Astrocyte (in vitro differentiated cells and primary cell): ENCODE results near the gene NPAS3. TPM values are rescaled to one million over a fixed set of nuclear protein-coding genes. Genes with fewer than 3 reads are reported as not detected.

Experiments used
- DNase-seq: peaks from one replicate; pipeline ENCODE4 v3.0.0-alpha.2; 2010; ENCODE audit warnings: low read depth
- FAIRE-seq: peaks from 2 replicates; lab custom pipeline; 2011; peaks lifted over from hg19 to GRCh38; lab: Jason Lieb, UNC
- H2AFZ ChIP-seq: 2 replicates; pipeline ENCODE4 v1.6.0; 2012; ENCODE audit warnings: low read depth, low read length, inconsistent platforms
- H3K27ac ChIP-seq: 2 replicates; pipeline ENCODE4 v1.5.1; 2011; ENCODE audit warnings: low read depth, low read length, inconsistent platforms
- H3K27me3 ChIP-seq: 2 replicates; pipeline ENCODE4 v1.6.0; 2011; ENCODE audit warnings: low read length, inconsistent platforms; ENCODE audit not compliant: insufficient read depth
- H3K36me3 ChIP-seq: 2 replicates; pipeline ENCODE4 v1.5.1; 2011; ENCODE audit warnings: low read length, inconsistent platforms; ENCODE audit not compliant: insufficient read depth
- H3K4me1 ChIP-seq: 2 replicates; pipeline ENCODE4 v1.5.1; 2011; ENCODE audit warnings: low read length, inconsistent platforms; ENCODE audit not compliant: insufficient read depth
- H3K4me2 ChIP-seq: 2 replicates; pipeline ENCODE4 v1.6.0; 2012; ENCODE audit warnings: low read length, inconsistent platforms
- H3K4me3 ChIP-seq: 2 replicates; pipeline ENCODE4 v1.5.1; 2011; ENCODE audit warnings: low read depth, mild to moderate bottlenecking, low read length, inconsistent platforms; ENCODE audit not compliant: insufficient read depth
- H3K79me2 ChIP-seq: 2 replicates; pipeline ENCODE4 v1.6.0; 2012; ENCODE audit warnings: mild to moderate bottlenecking, low read length, inconsistent platforms; ENCODE audit not compliant: insufficient read depth
- H3K9ac ChIP-seq: 2 replicates; pipeline ENCODE4 v1.6.0; 2012; ENCODE audit warnings: mild to moderate bottlenecking, low read length, inconsistent platforms
- H3K9me3 ChIP-seq: 2 replicates; pipeline ENCODE4 v1.5.1; 2012; ENCODE audit warnings: low read depth, mild to moderate bottlenecking, low read length, inconsistent platforms; ENCODE audit not compliant: insufficient read depth
- H4K20me1 ChIP-seq: 2 replicates; pipeline ENCODE4 v1.6.0; 2012; ENCODE audit warnings: low read length, inconsistent platforms; ENCODE audit not compliant: insufficient read depth
- H3K27ac Mint-ChIP-seq: one replicate; pipeline ENCODE4 v1.8.0; 2021; ENCODE audit warnings: mild to moderate bottlenecking, mixed read lengths; ENCODE audit not compliant: unreplicated experiment
- H3K27me3 Mint-ChIP-seq: one replicate; pipeline ENCODE4 v1.8.0; 2021; ENCODE audit warnings: low read depth, mixed read lengths; ENCODE audit not compliant: unreplicated experiment
- H3K36me3 Mint-ChIP-seq: one replicate; pipeline ENCODE4 v1.8.0; 2021; ENCODE audit warnings: low read depth, mixed read lengths; ENCODE audit not compliant: unreplicated experiment
- H3K4me1 Mint-ChIP-seq: one replicate; pipeline ENCODE4 v1.8.0; 2021; ENCODE audit warnings: low read depth, mixed read lengths; ENCODE audit not compliant: unreplicated experiment
- H3K4me3 Mint-ChIP-seq: one replicate; pipeline ENCODE4 v1.8.0; 2021; ENCODE audit warnings: mild to moderate bottlenecking, moderate library complexity, mixed read lengths; ENCODE audit not compliant: unreplicated experiment
- H3K9me3 Mint-ChIP-seq: one replicate; pipeline ENCODE4 v1.8.0; 2021; ENCODE audit warnings: mild to moderate bottlenecking, mixed read lengths; ENCODE audit not compliant: unreplicated experiment
- CTCF ChIP-seq: IDR thresholded peaks from 2 replicates; pipeline ENCODE4 v1.5.1; 2011; ENCODE audit warnings: low read depth, mild to moderate bottlenecking, inconsistent platforms, low read length, moderate library complexity; ENCODE audit not compliant: insufficient read depth
- EZH2 ChIP-seq: IDR thresholded peaks from 2 replicates; pipeline ENCODE4 v1.6.1; 2012; ENCODE audit warnings: mild to moderate bottlenecking, low read length, inconsistent platforms; ENCODE audit not compliant: insufficient read depth
- total RNA-seq: library from RNA; stranded (reverse); gene quantifications from 2 replicates; pipeline ENCODE4 v1.2.1, GENCODE V29; 2021

Gene NPAS3
- total RNA-seq, 1 donor from 2014 or later: 2.6 TPM

- FAIRE-seq: no peak
- H3K27ac Mint-ChIP-seq: no peak overlapping the region
- no peaks in the 10 kb centered on the region for H3K9me3 Mint-ChIP-seq
- Histone ChIP-seq H3K36me3 (no peaks in the 10 kb centered on the region), H3K9me3 (no peaks in the 10 kb centered on the region), H3K4me2 (no peak overlapping the region), H4K20me1 (no peaks in the 10 kb centered on the region), H3K27ac (no peak overlapping the region), H3K4me3 (no peak overlapping the region), H3K27me3 (no peaks in the 10 kb centered on the region), H3K79me2 (peaks cover 25% of the 10 kb centered on the region), H2AFZ (no peak overlapping the region), H3K9ac (no peak overlapping the region), H3K4me1 (no peaks in the 10 kb centered on the region)
- no peaks in the 10 kb centered on the region for H3K27me3 Mint-ChIP-seq
- no peak for DNase-seq
- H3K4me3 Mint-ChIP-seq: no peak overlapping the region
- H3K4me1 Mint-ChIP-seq: no peaks in the 10 kb centered on the region
- H3K36me3 Mint-ChIP-seq: no peaks in the 10 kb centered on the region
- TF ChIP-seq EZH2 (no peak), CTCF (no peak)
Observed at GRCh38 chr14:32947792-32948191, 9.1 kb downstream of the NPAS3 start.

- H4K20me1 ChIP-seq: no peaks in the 10 kb centered on the region
- DNase-seq: peak; percentile 79
- H3K9me3 Mint-ChIP-seq: peaks cover 2% of the 10 kb centered on the region
- TF ChIP-seq CTCF (no peak), EZH2 (no peak)
- H3K4me3 ChIP-seq: no peak overlapping the region
- H3K27me3 ChIP-seq: no peaks in the 10 kb centered on the region
- H3K4me2 ChIP-seq: no peak overlapping the region
- no peaks in the 10 kb centered on the region for H3K36me3 Mint-ChIP-seq
- no peak overlapping the region for H3K27ac Mint-ChIP-seq
- H3K27me3 Mint-ChIP-seq: no peaks in the 10 kb centered on the region
- no peaks in the 10 kb centered on the region for H3K4me1 ChIP-seq
- no peaks in the 10 kb centered on the region for H3K4me1 Mint-ChIP-seq
- H3K36me3 ChIP-seq: no peaks in the 10 kb centered on the region
- no peak overlapping the region for H3K4me3 Mint-ChIP-seq
- H3K9ac ChIP-seq: no peak overlapping the region
- no peak overlapping the region for H2AFZ ChIP-seq
- no peaks in the 10 kb centered on the region for H3K9me3 ChIP-seq
- FAIRE-seq: no peak
- H3K27ac ChIP-seq: no peak overlapping the region
- H3K79me2 ChIP-seq: peaks cover 16% of the 10 kb centered on the region
Observed at GRCh38 chr14:32950584-32950983, 11.9 kb downstream of the NPAS3 start.

- FAIRE-seq (no peak), DNase-seq (no peak)
- Histone ChIP-seq H3K9me3 (no peaks in the 10 kb centered on the region), H3K79me2 (no peaks in the 10 kb centered on the region), H3K27ac (no peak overlapping the region), H2AFZ (no peak overlapping the region), H3K9ac (no peak overlapping the region), H3K4me1 (no peaks in the 10 kb centered on the region), H3K4me2 (no peak overlapping the region), H3K27me3 (no peaks in the 10 kb centered on the region), H3K4me3 (no peak overlapping the region), H4K20me1 (no peaks in the 10 kb centered on the region), H3K36me3 (no peaks in the 10 kb centered on the region)
- H3K27ac Mint-ChIP-seq: no peak overlapping the region
- no peaks in the 10 kb centered on the region for H3K27me3 Mint-ChIP-seq
- no peaks in the 10 kb centered on the region for H3K9me3 Mint-ChIP-seq
- no peaks in the 10 kb centered on the region for H3K36me3 Mint-ChIP-seq
- no peak for TF ChIP-seq EZH2
- H3K4me1 Mint-ChIP-seq: no peaks in the 10 kb centered on the region
- no peak overlapping the region for H3K4me3 Mint-ChIP-seq
Observed at GRCh38 chr14:32967421-32967820, 28.7 kb downstream of the NPAS3 start.
